T-helper 2 cell (primary cell): ENCODE results near the gene RPLP2.

Source experiments
- DNase-seq, 5 experiments: peaks; one replicate each; pipeline versions ENCODE4 v3.0.0 to v3.0.0-alpha.2; 2012 to 2022

The RPLP2 gene

GRCh38 chr11:853682-854448 lies 44.1 kb downstream of the RPLP2 start:
- DNase-seq = no peak

GRCh38 chr11:854601-855329 lies 45.0 kb downstream of the RPLP2 start:
- no peak for DNase-seq

GRCh38 chr11:855330-855674 lies 45.5 kb downstream of the RPLP2 start:
- no peak for DNase-seq

GRCh38 chr11:855796-856195 lies 46.0 kb downstream of the RPLP2 start:
- no peak for DNase-seq

GRCh38 chr11:856397-856796 lies 46.6 kb downstream of the RPLP2 start:
- no peak for DNase-seq

GRCh38 chr11:858053-858761 lies 48.4 kb downstream of the RPLP2 start:
- no peak for DNase-seq

GRCh38 chr11:858762-859339 lies 49.1 kb downstream of the RPLP2 start:
- no peak for DNase-seq

DNA sequence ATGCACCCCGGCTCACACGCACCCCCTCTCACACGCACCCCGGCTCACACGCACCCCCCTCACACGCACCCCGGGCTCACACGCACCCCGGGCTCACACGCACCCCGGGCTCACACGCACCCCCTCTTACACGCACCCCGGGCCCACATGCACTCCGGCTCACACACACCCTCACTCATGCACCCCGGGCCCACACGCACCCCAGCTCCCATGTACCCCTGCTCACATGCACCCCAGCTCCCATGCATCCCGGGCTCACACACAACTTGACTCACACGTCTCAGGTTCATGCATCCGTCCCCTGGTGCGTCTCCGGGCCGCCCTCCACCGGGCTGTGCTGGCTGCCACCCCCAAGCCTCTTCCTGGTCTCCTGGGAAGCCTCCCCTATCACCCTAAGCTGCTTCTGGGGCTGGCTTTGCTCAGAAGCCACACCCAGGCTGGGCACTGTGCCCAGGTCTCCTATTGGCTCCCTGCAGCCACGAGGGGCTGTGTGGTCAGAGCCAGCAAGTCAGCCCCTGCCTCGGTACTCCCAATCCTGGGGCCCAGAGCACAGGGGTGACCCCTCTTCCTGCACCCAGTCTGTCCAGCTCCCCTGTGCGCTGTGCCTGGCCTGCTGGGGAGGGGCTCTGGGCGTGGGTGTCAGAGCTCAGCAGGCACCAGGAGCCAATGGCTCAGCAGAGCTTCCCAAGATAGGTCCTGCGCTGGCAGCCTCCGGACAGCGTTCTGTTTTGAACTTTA lies 49.8 kb downstream of the RPLP2 start:
- DNase-seq = no peak

- DNase-seq = no peak
Observed at GRCh38 chr11:860234-861104, 50.7 kb downstream of the RPLP2 start.

DNA sequence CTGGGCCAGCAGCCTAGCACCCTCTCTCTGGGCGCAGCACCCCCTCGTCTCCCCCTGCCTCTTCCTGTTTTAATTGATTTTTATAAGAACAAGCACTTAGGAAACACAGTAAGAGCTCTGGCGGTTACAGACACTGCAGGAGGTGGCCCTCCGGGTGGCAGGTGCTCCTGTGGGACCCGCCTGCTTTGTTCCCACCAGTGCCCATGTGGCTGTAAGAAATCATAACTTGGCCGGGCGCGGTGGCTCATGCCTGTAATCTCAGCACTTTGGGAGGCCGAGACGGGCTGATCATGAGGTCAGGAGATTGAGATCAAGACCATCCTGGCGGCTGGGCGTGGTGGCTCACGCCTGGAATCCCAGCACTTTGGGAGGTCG lies 51.3 kb downstream of the RPLP2 start:
- DNase-seq = no peak

DNA sequence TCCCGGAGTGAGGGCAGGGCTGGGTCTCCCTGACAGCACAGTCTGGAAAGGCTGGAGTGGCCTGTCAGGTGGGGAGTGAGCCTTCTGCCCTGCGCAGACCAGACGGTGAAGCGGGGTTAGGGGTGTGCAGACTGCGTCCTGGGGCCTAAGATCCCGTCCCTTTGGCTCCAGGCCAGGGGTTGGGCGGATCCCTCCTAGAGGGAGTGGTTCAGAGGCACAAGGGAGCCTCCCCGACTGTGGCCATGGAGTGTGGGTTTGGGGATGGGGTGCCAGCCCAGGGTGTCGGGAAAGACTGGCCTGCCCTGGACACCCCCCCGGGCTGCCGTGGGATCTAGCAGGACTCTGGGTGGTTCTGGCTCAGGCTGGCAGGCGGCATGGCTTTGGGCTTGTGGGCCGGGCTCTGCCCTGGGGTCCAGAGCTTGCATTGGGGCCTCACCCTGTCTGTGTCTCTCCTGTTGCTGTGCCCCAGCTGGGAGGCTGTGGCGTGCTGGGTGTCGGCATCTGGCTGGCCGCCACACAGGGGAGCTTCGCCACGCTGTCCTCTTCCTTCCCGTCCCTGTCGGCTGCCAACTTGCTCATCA lies 52.4 kb downstream of the RPLP2 start:
- no peak for DNase-seq
